ENCODE measurements around the gene SERINC2.

Gene SERINC2

DNA sequence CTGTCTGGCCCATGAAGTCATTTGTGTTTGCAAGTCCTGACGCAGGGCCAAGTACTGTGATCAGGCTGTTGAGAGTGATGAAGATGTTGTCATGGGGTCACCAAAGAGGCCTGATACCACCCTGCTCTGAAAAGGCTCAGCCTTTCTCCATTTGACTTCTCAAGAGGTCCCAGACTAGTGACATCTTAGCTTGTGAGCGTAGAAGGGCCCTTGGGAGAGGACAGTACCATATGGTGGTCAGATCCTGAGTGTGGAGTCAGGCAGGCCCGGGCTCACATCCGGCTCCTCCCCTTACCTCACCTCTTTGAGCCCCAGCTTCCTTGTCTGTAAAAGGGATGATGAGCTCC lies 29.6 kb downstream of the SERINC2 start:
- no peaks in the 10 kb centered on the region for H3K79me2 ChIP-seq
- H3K4me2 ChIP-seq (ENCODE audit: low read length) = no peak overlapping the region
- no peaks in the 10 kb centered on the region for H3K27me3 ChIP-seq (ENCODE audit: control insufficient read depth, insufficient read depth, low read length)
- no peaks in the 10 kb centered on the region for H3K9me3 ChIP-seq (ENCODE audit: control insufficient read depth, low read length)
- TF ChIP-seq CTCF (IDR thresholded peaks at IDR 0.05) = no peak
- H3K27ac ChIP-seq = no peak overlapping the region
- H3K4me3 ChIP-seq (ENCODE audit: low read depth, low read length) = no peak overlapping the region
- H2AFZ ChIP-seq = no peak overlapping the region
- H3K4me1 ChIP-seq = no peaks in the 10 kb centered on the region
- H3K36me3 ChIP-seq (ENCODE audit: control insufficient read depth, insufficient read depth, low read length) = no peaks in the 10 kb centered on the region
- H3K9ac ChIP-seq = no peak overlapping the region

DNA sequence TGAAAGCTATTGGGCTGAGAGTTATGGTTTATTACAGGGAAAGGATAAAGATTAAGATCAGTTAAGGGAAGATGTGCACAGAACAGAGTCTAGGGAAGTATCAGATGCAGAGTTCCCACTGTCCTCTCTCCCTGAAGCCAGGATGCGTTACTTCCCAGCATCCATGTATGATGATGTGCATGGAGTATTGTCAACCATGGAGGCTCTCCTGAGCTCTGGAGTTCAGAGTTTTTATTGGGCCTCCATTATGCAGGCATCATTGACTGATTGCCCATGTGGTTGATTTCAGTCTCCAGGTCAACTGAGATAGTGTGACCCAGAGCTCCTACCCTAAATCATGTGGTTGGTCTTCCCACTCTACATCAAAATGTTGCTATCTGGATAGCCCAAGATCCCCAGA lies 30.7 kb downstream of the SERINC2 start:
- TF ChIP-seq CTCF (IDR thresholded peaks at IDR 0.05) = no peak
- Histone ChIP-seq H2AFZ (no peak overlapping the region), H3K4me1 (no peaks in the 10 kb centered on the region), H3K4me2 (ENCODE audit: low read length) (no peak overlapping the region), H3K4me3 (ENCODE audit: low read depth, low read length) (no peak overlapping the region), H3K27ac (no peak overlapping the region), H3K79me2 (no peaks in the 10 kb centered on the region), H3K36me3 (ENCODE audit: control insufficient read depth, insufficient read depth, low read length) (no peaks in the 10 kb centered on the region), H3K9me3 (ENCODE audit: control insufficient read depth, low read length) (no peaks in the 10 kb centered on the region), H3K9ac (no peak overlapping the region), H3K27me3 (ENCODE audit: control insufficient read depth, insufficient read depth, low read length) (no peaks in the 10 kb centered on the region)

DNA sequence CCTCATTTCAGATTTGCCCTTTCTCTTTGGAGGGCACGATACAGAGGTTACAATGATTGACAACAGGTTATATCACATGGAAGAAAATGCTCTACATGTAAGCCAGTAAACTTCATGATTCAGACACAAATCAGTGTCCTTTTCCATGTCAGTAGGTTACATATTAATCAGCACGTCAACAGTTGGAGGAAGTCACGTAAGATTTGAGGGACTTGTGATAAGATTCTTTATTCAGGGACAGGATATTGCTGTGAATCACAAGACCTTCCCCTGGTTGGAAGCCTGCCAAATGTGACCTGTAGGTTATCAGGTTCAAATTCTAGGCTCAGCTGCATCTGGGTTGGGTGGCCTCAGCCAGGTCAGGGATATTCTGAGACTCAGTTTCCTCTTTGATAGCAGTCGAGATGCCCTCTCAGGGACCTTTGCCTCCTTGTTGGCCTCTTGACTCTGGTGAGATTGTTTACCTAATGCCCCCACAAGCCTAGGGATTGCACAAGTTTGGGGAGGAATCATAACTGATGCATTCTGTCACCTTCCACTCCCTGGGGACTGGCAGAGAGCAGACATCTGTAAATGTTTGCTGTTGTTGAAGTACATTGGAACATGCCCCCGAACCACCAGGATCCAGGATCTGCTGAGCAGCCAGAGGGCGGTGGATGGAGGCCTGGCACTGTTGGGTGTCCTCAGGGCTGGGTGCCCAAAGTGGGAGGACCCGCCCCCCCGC lies 31.9 kb downstream of the SERINC2 start:
- no peak for TF ChIP-seq CTCF (IDR thresholded peaks at IDR 0.05)
- Histone ChIP-seq H2AFZ (no peak overlapping the region), H3K79me2 (no peaks in the 10 kb centered on the region), H3K4me3 (ENCODE audit: low read depth, low read length) (no peak overlapping the region), H3K27ac (no peak overlapping the region), H3K27me3 (ENCODE audit: control insufficient read depth, insufficient read depth, low read length) (no peaks in the 10 kb centered on the region), H3K4me1 (no peaks in the 10 kb centered on the region), H3K36me3 (ENCODE audit: control insufficient read depth, insufficient read depth, low read length) (no peaks in the 10 kb centered on the region), H3K9ac (no peak overlapping the region), H3K9me3 (ENCODE audit: control insufficient read depth, low read length) (no peaks in the 10 kb centered on the region), H3K4me2 (ENCODE audit: low read length) (no peak overlapping the region)

DNA sequence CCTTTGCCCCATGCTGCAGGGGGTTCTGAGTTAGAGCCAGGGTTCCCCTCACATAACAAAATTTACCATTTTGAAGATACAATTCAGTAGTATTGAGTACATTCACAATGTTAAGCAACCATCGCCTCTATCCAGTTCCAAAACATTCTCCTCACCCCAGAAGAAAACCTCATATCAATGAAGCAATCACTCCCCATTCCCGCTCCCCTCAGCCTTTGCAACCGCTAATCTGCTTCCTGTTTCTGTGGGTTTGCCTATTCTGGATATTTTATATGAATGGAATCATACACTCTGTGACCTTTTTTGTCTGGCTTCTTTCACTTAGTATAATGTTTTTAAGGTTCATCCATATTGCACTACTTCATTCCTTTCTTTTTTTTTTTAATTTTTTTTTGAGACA lies 32.9 kb downstream of the SERINC2 start:
- Histone ChIP-seq H3K4me2 (ENCODE audit: low read length) (no peak overlapping the region), H3K9ac (no peak overlapping the region), H3K27me3 (ENCODE audit: control insufficient read depth, insufficient read depth, low read length) (no peaks in the 10 kb centered on the region), H3K4me3 (ENCODE audit: low read depth, low read length) (no peak overlapping the region), H3K9me3 (ENCODE audit: control insufficient read depth, low read length) (no peaks in the 10 kb centered on the region), H2AFZ (no peak overlapping the region), H3K79me2 (no peaks in the 10 kb centered on the region), H3K36me3 (ENCODE audit: control insufficient read depth, insufficient read depth, low read length) (no peaks in the 10 kb centered on the region), H3K4me1 (no peaks in the 10 kb centered on the region), H3K27ac (no peak overlapping the region)
- TF ChIP-seq CTCF (IDR thresholded peaks at IDR 0.05) = no peak

DNA sequence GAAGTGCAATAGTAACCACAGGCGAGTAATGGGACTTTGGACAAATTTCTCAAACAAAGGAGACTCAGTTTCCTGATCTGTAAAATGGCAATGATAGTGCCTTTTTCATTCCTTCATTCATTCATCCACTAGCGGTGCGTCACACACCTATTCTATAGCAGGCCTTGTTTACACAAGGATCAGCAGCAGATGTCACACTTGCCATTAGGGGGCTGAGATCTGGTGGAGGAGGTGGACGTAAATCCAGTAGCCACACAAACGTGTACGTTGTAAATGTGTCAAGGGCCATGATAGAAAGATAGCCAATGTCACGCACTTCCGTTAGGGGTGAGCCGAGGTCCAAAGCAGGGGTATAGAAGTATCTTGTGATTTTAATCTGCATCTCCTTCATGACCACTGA lies 34.2 kb downstream of the SERINC2 start:
- H3K36me3 ChIP-seq (ENCODE audit: control insufficient read depth, insufficient read depth, low read length) = no peaks in the 10 kb centered on the region
- H3K4me2 ChIP-seq (ENCODE audit: low read length) = no peak overlapping the region
- no peak overlapping the region for H3K27ac ChIP-seq
- H3K9me3 ChIP-seq (ENCODE audit: control insufficient read depth, low read length) = no peaks in the 10 kb centered on the region
- no peaks in the 10 kb centered on the region for H3K27me3 ChIP-seq (ENCODE audit: control insufficient read depth, insufficient read depth, low read length)
- H3K4me1 ChIP-seq = no peaks in the 10 kb centered on the region
- H3K9ac ChIP-seq = no peak overlapping the region
- no peak overlapping the region for H3K4me3 ChIP-seq (ENCODE audit: low read depth, low read length)
- no peaks in the 10 kb centered on the region for H3K79me2 ChIP-seq
- no peak for TF ChIP-seq CTCF (IDR thresholded peaks at IDR 0.05)
- H2AFZ ChIP-seq = no peak overlapping the region
